Measurements from ENCODE around the gene TTYH1. TPM values are rescaled to one million over a fixed set of nuclear protein-coding genes. Genes with fewer than 3 reads are reported as not detected.

TTYH1 gene
- total and polyA plus RNA-seq, 2 of the 8 experiments (the other 6 are each of a cell fraction or from before 2014, with no cell fraction given) = 26.7 to 46.5 TPM

GRCh38 chr19:54448040-54448773, 32.9 kb downstream of the TTYH1 start (continued):
- TF ChIP-seq HDAC2 (IDR thresholded peaks at IDR 0.05; ENCODE audit: borderline replicate concordance in 1 of 2, low read depth in 2 of 2, low read length in 2 of 2) = peak in 1 of 2 experiments; percentile 63; a peak in 2 of 4 replicates
- TF ChIP-seq USF2 (IDR thresholded peaks at IDR 0.05; ENCODE audit: low read length) = no peak
- no peak for TF ChIP-seq GTF2F1 (IDR thresholded peaks at IDR 0.05; ENCODE audit: borderline replicate concordance, low read depth, low read length)
- no peak for TF ChIP-seq KDM5A (IDR thresholded peaks at IDR 0.05; ENCODE audit: low read length)
- no peak for TF ChIP-seq MAX (IDR thresholded peaks at IDR 0.05)
- TF ChIP-seq EP300 (IDR thresholded peaks at IDR 0.05; ENCODE audit: borderline replicate concordance in 1 of 2, low read depth in 2 of 2, low read length in 2 of 2) = no peak
- TF ChIP-seq SP1 (IDR thresholded peaks at IDR 0.05; ENCODE audit: low read depth, low read length) = no peak
- TF ChIP-seq CTBP2 (IDR thresholded peaks at IDR 0.05; ENCODE audit: borderline replicate concordance, insufficient read depth, insufficient read length, low read length) = no peak
- TF ChIP-seq CREB1 (IDR thresholded peaks at IDR 0.05) = peak; percentile 46; the same call in 1 of the 2 replicates
- TF ChIP-seq TEAD4 (IDR thresholded peaks at IDR 0.05; ENCODE audit: low read depth, low read length) = no peak
- no peak for TF ChIP-seq SRF (IDR thresholded peaks at IDR 0.05; ENCODE audit: low read depth, low read length)
- no peak for TF ChIP-seq KDM4A (IDR thresholded peaks at IDR 0.05; ENCODE audit: low read depth, low read length, severe bottlenecking)
- TF ChIP-seq NANOG (IDR thresholded peaks at IDR 0.05; ENCODE audit: insufficient read depth, low read depth, low read length, poor library complexity, severe bottlenecking) = no peak
- no peak for TF ChIP-seq CHD1 (IDR thresholded peaks at IDR 0.05; ENCODE audit: low read depth, low read length)
- TF ChIP-seq ZNF274 (IDR thresholded peaks at IDR 0.05; ENCODE audit: borderline replicate concordance, extremely low read depth, low read length) = no peak
- TF ChIP-seq CEBPB (IDR thresholded peaks at IDR 0.05; ENCODE audit: low read depth, low read length) = no peak
- 0 out of 2 replicates have a peak, but pooled peaks have one; percentile 20 for TF ChIP-seq TBP (IDR thresholded peaks at IDR 0.05; ENCODE audit: low read depth, low read length)
- TF ChIP-seq TAF1 (IDR thresholded peaks at IDR 0.05; ENCODE audit: low read depth, low read length) = 0 out of 2 replicates have a peak, but pooled peaks have one; percentile 1
- TF ChIP-seq SUZ12 (IDR thresholded peaks at IDR 0.05; ENCODE audit: low read length) = no peak
- peak; percentile 24 for TF ChIP-seq SAP30 (IDR thresholded peaks at IDR 0.05; ENCODE audit: insufficient read depth, insufficient replicate concordance, low read length)
- no peak for TF ChIP-seq RAD21 (IDR thresholded peaks at IDR 0.05 in 1 of 2, conservative IDR thresholded peaks at IDR 0.05 in 1 of 2; ENCODE audit: low read depth in 2 of 2, low read length in 2 of 2)
- no peak for TF ChIP-seq CBX5 (IDR thresholded peaks at IDR 0.05; ENCODE audit: low read depth, low read length)

Measured in H1 (cell line).